Ascending aorta (tissue), 2 donors: ENCODE data around the gene PIGB. TPM values are rescaled to one million over a fixed set of nuclear protein-coding genes. Genes with fewer than 3 reads are reported as not detected.

ENCODE experiments used
- DNase-seq, 2 donors: peaks; one replicate each; pipeline ENCODE4 v3.0.0-alpha.2; 2019; ENCODE audit warnings: low spot score in 2 of 2
- H3K27ac ChIP-seq, 2 donors: fragments of 200-600 bp; sonication (generic); one replicate each; pipeline ENCODE4 v1.5.1; 2016 to 2017; ENCODE audit warnings: mild to moderate bottlenecking in 1 of 2
- H3K27me3 ChIP-seq: fragments of 200-600 bp; sonication (generic); one replicate; pipeline ENCODE4 v1.5.1; 2017
- H3K36me3 ChIP-seq, 2 donors: fragments of 200-600 bp; sonication (generic); one replicate each; pipeline ENCODE4 v1.5.1; 2016
- H3K4me1 ChIP-seq, 2 donors: fragments of 200-600 bp; sonication (generic); one replicate each; pipeline ENCODE4 v1.5.1; 2016 to 2017; ENCODE audit warnings: mild to moderate bottlenecking in 1 of 2
- H3K4me3 ChIP-seq, 2 donors: fragments of 200-600 bp; sonication (generic); one replicate each; pipeline ENCODE4 v1.5.1; 2016 to 2017; ENCODE audit warnings: mild to moderate bottlenecking in 1 of 2
- H3K9me3 ChIP-seq, 2 donors: fragments of 200-600 bp; sonication (generic); one replicate each; pipeline ENCODE4 v1.5.1; 2016
- intact Hi-C: fragments of 100-400 bp; cut with DNase I; formaldehyde crosslinking; loops from one replicate; pipeline ENCODE4 v1.15.1; 2023
- total RNA-seq: library from RNA; depleted of rRNA; stranded (reverse); fragments of >200 nt; gene quantifications from one replicate; pipeline ENCODE4 v1.1.0, GENCODE V29; 2016
- TF ChIP-seq, protein P1 (sequence below), 3 experiments: fragments of 200-600 bp in 2 of 3; fragments of 450-650 bp in 1 of 3; sonication (generic) in 2 of 3; IDR thresholded peaks; one replicate each; pipeline ENCODE4 v1.5.1; 2016 to 2019; ENCODE audit warnings: antibody characterized with exemption in 3 of 3, mild to moderate bottlenecking in 1 of 3, moderate library complexity in 1 of 3

The PIGB gene
- total RNA-seq, 1 donor from 2014 or later, result 50.3 TPM

DNA sequence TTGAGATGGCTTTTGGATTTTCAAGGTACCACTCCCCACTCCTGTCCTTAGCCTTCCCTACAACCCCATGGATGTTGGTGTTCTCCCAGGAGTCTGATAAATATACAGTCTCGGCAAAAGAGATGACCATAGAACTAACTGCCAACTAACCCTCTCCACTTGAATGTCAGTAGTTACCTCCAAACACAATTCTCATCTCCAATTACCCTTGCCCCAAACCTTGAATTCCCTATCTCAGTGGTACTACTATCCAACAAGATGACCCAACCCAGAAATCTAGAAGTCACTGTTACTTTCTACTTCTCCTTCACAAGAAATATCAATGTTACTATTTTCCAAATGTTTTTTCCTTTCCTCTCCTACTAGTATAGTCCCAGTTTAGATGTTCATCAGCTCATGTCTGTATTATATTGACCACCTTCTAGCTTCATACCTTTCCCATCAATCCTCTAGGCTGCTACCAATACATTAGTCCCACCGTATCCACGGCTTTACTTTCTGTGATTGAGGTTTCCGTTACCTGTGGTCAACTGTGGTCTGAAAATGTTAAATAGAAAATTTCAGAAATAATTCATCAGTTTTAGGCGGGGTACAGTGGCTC lies 38.1 kb downstream of the PIGB start:
- intact Hi-C loops, result no loop called here
- Histone ChIP-seq H3K36me3 (peaks cover 0 to 11% of the 10 kb centered on the region in 2 donors), H3K27me3 (no peaks in the 10 kb centered on the region), H3K4me3 (no peak overlapping the region), H3K9me3 (no peaks in the 10 kb centered on the region), H3K4me1 (no peaks in the 10 kb centered on the region), H3K27ac (no peak overlapping the region)
- TF ChIP-seq, protein P1, sequence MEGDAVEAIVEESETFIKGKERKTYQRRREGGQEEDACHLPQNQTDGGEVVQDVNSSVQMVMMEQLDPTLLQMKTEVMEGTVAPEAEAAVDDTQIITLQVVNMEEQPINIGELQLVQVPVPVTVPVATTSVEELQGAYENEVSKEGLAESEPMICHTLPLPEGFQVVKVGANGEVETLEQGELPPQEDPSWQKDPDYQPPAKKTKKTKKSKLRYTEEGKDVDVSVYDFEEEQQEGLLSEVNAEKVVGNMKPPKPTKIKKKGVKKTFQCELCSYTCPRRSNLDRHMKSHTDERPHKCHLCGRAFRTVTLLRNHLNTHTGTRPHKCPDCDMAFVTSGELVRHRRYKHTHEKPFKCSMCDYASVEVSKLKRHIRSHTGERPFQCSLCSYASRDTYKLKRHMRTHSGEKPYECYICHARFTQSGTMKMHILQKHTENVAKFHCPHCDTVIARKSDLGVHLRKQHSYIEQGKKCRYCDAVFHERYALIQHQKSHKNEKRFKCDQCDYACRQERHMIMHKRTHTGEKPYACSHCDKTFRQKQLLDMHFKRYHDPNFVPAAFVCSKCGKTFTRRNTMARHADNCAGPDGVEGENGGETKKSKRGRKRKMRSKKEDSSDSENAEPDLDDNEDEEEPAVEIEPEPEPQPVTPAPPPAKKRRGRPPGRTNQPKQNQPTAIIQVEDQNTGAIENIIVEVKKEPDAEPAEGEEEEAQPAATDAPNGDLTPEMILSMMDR (IDR thresholded peaks at IDR 0.05), result no peak
- DNase-seq, result no peak

DNA sequence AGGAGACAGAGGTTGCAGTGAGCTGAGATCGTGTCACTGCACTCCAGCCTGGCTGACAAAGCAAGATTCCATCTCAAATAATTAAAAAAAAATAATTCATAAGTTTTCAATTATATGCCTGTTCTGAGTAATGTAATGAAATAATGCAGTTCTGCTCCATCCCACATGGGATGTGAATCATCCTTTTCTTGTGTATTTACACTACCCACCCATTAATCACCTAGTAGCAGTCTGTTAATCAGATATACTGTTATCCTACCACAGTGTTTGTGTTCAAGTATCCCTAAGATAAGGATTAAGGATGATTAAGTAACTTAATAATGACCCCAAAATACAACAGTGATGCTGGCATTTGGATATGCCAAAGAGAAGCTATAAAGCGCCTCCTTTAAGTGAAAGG lies 38.8 kb downstream of the PIGB start:
- intact Hi-C loops, result no loop called here
- Histone ChIP-seq H3K4me1 (no peaks in the 10 kb centered on the region), H3K27ac (no peak overlapping the region)

DNA sequence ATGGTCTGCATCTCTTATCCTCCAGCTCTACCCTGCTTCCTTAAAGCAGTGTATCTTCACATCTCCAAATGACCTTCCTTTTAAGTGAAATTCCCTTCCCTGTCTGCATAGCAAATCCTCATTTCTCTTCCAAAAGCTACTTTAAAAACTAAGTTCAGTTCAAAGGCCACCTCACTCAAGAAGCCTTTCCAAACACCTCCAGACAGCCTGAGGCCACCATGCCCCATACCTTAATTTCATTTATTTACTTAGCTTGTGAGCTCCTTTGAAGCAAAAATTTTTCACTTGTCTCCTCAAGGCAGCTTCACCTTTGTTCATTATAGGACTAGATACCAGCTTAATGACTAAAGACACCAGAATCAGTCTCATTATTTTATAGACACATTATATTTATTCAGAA lies 39.4 kb downstream of the PIGB start:
- H3K36me3 ChIP-seq, result peaks cover 9 to 20% of the 10 kb centered on the region in 2 donors
- TF ChIP-seq, protein P1 (IDR thresholded peaks at IDR 0.05), result no peak

More for the DNA sequence above, 38.8 kb downstream of the PIGB start:
- Histone ChIP-seq H3K4me3 (no peak overlapping the region), H3K27me3 (no peaks in the 10 kb centered on the region), H3K36me3 (peaks cover 4 to 13% of the 10 kb centered on the region in 2 donors), H3K9me3 (no peaks in the 10 kb centered on the region)
- TF ChIP-seq, protein P1 (IDR thresholded peaks at IDR 0.05), result no peak
- no peak for DNase-seq

DNA sequence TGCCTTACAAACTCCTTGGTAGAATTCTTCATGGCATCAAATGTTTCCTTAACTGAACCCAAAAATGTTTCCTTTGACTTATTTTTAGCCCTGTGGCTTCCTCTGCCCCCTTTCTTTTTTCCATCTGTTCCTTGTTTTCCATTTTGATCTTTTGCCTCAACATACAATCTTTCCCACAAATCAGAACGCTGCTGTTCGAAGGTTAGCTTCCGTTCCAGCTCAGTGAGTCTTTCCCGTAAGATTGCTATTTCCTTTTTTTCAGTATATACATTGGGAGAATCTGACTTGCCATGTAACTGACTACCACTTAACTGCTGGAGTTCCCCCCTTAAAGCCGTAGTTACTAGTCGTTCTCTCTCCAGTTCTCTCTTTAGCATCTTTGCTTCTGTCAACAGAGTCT lies 41.2 kb downstream of the PIGB start:
- H3K4me1 ChIP-seq, result no peaks in the 10 kb centered on the region
- TF ChIP-seq, protein P1 (IDR thresholded peaks at IDR 0.05), result no peak
- H3K27ac ChIP-seq, result peak overlapping the region; percentile 23 to 63
- intact Hi-C loops, result no loop called here
- no peak for DNase-seq
- peaks cover 10 to 28% of the 10 kb centered on the region in 2 donors for H3K36me3 ChIP-seq
- H3K27me3 ChIP-seq, result no peaks in the 10 kb centered on the region
- H3K9me3 ChIP-seq, result no peaks in the 10 kb centered on the region
- H3K4me3 ChIP-seq, result no peak overlapping the region

More for the DNA sequence above, 39.4 kb downstream of the PIGB start:
- H3K4me3 ChIP-seq, result no peak overlapping the region
- no peaks in the 10 kb centered on the region for H3K27me3 ChIP-seq
- no peaks in the 10 kb centered on the region for H3K9me3 ChIP-seq
- no peak for DNase-seq
- H3K4me1 ChIP-seq, result no peaks in the 10 kb centered on the region
- intact Hi-C loops, result no loop called here
- no peak overlapping the region for H3K27ac ChIP-seq

DNA sequence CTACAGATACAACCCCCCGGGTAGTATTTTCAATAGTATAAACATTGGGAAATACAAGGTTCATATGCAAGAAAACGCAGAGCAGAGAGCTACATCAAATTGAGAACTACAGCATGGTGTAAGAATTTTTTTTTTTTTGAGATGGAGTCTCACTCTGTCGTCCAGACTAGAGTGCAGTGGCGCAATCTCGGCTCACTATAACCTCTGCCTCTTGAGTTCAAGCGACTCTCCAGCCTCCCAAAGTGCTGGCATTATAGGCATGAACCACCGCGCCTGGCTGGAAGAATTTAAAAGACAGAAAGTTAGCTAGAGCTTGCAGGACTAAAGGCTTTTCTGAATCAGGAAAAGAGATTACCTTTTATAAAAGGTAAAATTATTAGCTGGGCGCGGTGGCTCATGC lies 42.0 kb downstream of the PIGB start:
- H3K36me3 ChIP-seq, result peaks cover 10 to 30% of the 10 kb centered on the region in 2 donors

More for the DNA sequence above, 42.0 kb downstream of the PIGB start:
- TF ChIP-seq, protein P1 (IDR thresholded peaks at IDR 0.05), result no peak
- intact Hi-C loops, result no loop called here
- Histone ChIP-seq H3K4me3 (no peak overlapping the region), H3K9me3 (no peaks in the 10 kb centered on the region), H3K4me1 (no peaks in the 10 kb centered on the region), H3K27me3 (no peaks in the 10 kb centered on the region), H3K27ac (no peak overlapping the region)
- DNase-seq, result no peak
